Hepatocyte (in vitro differentiated cells): ENCODE results near the gene DHRS2. TPM values are rescaled to one million over a fixed set of nuclear protein-coding genes. Genes with fewer than 3 reads are reported as not detected.

Experiments
- DNase-seq: peaks from one replicate; pipeline ENCODE4 v3.0.0-alpha.2; 2016; ENCODE audit warnings: low spot score
- H2AFZ ChIP-seq: fragments of 200-600 bp; sonication (generic); 2 replicates; pipeline ENCODE4 v1.6.0; 2016; ENCODE audit warnings: antibody characterized with exemption, mild to moderate bottlenecking
- H3K27ac ChIP-seq: fragments of 200-600 bp; sonication (generic); 2 replicates; pipeline ENCODE4 v1.5.1; 2016; ENCODE audit warnings: mild to moderate bottlenecking
- H3K27me3 ChIP-seq: fragments of 200-600 bp; sonication (generic); 2 replicates; pipeline ENCODE4 v1.6.1; 2016
- H3K36me3 ChIP-seq: fragments of 200-600 bp; sonication (generic); replicated peaks from 2 replicates; pipeline ENCODE4 v1.5.1; 2016; ENCODE audit warnings: low read depth; ENCODE audit not compliant: insufficient read depth
- H3K4me1 ChIP-seq: fragments of 200-600 bp; sonication (generic); 2 replicates; pipeline ENCODE4 v1.5.1; 2016; ENCODE audit warnings: mild to moderate bottlenecking, moderate library complexity; ENCODE audit not compliant: insufficient read depth
- H3K4me2 ChIP-seq: fragments of 200-600 bp; sonication (generic); 2 replicates; pipeline ENCODE4 v1.6.0; 2016
- H3K4me3 ChIP-seq: fragments of 200-600 bp; sonication (generic); 2 replicates; pipeline ENCODE4 v1.5.1; 2016; ENCODE audit warnings: mild to moderate bottlenecking
- H3K79me2 ChIP-seq: fragments of 200-600 bp; sonication (generic); 2 replicates; pipeline ENCODE4 v1.6.0; 2017; ENCODE audit warnings: mild to moderate bottlenecking
- H3K9me2 ChIP-seq: fragments of 200-600 bp; sonication (generic); replicated peaks from 2 replicates; pipeline ENCODE4 v1.6.0; 2017; ENCODE audit warnings: mild to moderate bottlenecking; ENCODE audit not compliant: insufficient read depth
- H3K9me3 ChIP-seq: fragments of 200-600 bp; sonication (generic); 2 replicates; pipeline ENCODE4 v1.5.1; 2016; ENCODE audit warnings: low read depth, mild to moderate bottlenecking
- H4K20me1 ChIP-seq: fragments of 200-600 bp; sonication (generic); 2 replicates; pipeline ENCODE4 v1.6.0; 2016; ENCODE audit warnings: mild to moderate bottlenecking; ENCODE audit not compliant: insufficient read depth, poor library complexity, severe bottlenecking
- EZH2 ChIP-seq: fragments of 200-600 bp; sonication (generic); IDR thresholded peaks from 2 replicates; pipeline ENCODE4 v1.6.1; 2016; ENCODE audit warnings: antibody characterized with exemption, mild to moderate bottlenecking, borderline replicate concordance
- EZH2phosphoT487 ChIP-seq: fragments of 200-600 bp; sonication (generic); IDR thresholded peaks from one replicate; pipeline ENCODE4 v1.6.1; 2018; ENCODE audit warnings: antibody characterized with exemption, mild to moderate bottlenecking, low read depth, moderate library complexity; ENCODE audit not compliant: unreplicated experiment, severe bottlenecking
- WGBS: methylation state at CpG from one replicate; pipeline ENCODE4 v1.1.6; 2016; ENCODE audit warnings: low lambda C conversion rate; ENCODE audit errors: missing lambda C conversion rate; 5-methylcytosine and 5-hydroxymethylcytosine counted together
- polyA plus RNA-seq: library from polyadenylated mRNA; unstranded; fragments of >200 nt; fragmentation: Nextera tagmentation; extraction: Ambion mirVana; gene quantifications from 2 replicates; pipeline ENCODE4 v1.2.1, GENCODE V29; 2016
- total RNA-seq: library from RNA; depleted of rRNA; stranded (reverse); fragments of >200 nt; gene quantifications from 2 replicates; pipeline ENCODE4 v1.2.3, GENCODE V29; 2014
- TF ChIP-seq, protein P1 (sequence below): fragments of 200-600 bp; sonication (generic); IDR thresholded peaks from 2 replicates; pipeline ENCODE4 v1.5.1; 2016; ENCODE audit warnings: antibody characterized with exemption, mild to moderate bottlenecking; ENCODE audit not compliant: poor library complexity

The DHRS2 gene
- total and polyA plus RNA-seq, 2 experiments from 2014 or later = 10.4 to 14.2 TPM

DNA sequence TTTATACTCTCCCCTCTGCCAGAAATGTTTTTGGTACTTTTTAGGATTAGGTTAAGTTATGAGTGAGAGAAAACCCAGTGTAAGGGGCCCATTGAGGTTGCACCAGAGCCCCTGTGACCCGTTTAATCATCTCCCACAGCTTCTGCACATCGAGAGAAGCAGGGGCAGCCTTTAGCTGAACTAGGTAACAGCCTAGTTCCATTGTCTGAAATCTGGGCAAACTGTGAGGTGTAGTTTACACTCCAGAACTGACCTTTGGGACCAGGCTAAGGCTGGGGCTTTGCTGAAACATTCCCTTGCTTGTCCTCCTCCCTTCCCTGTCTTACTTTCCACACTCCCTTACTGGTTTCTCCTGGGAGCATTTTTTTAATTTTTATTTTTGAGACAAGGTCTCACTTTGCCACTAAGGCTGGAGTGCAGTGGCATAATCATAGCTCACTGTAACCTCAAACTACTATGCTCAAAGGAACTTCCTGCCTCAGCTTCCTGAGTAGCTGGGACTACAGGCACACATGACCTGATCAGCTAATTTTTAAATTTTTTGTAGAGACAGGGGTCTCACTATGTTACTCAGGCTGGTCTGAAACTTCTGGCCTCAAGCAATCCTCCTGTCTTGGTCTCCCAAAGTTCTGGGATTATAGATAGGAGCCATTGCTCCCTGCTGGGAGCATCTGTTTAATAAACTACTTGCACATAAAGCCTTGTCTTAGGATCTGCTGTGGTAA lies 25.9 kb upstream of the DHRS2 start:
- no peaks in the 10 kb centered on the region for H4K20me1 ChIP-seq
- no peaks in the 10 kb centered on the region for H3K27me3 ChIP-seq
- H3K36me3 ChIP-seq = no peaks in the 10 kb centered on the region
- peaks cover 41% of the 10 kb centered on the region for H3K4me1 ChIP-seq
- no peak overlapping the region for H2AFZ ChIP-seq
- 23% methylated on average over 2 of the region's 2 CpGs for WGBS
- TF ChIP-seq, protein P1, sequence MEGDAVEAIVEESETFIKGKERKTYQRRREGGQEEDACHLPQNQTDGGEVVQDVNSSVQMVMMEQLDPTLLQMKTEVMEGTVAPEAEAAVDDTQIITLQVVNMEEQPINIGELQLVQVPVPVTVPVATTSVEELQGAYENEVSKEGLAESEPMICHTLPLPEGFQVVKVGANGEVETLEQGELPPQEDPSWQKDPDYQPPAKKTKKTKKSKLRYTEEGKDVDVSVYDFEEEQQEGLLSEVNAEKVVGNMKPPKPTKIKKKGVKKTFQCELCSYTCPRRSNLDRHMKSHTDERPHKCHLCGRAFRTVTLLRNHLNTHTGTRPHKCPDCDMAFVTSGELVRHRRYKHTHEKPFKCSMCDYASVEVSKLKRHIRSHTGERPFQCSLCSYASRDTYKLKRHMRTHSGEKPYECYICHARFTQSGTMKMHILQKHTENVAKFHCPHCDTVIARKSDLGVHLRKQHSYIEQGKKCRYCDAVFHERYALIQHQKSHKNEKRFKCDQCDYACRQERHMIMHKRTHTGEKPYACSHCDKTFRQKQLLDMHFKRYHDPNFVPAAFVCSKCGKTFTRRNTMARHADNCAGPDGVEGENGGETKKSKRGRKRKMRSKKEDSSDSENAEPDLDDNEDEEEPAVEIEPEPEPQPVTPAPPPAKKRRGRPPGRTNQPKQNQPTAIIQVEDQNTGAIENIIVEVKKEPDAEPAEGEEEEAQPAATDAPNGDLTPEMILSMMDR = no peak
- TF ChIP-seq EZH2phosphoT487 = no peak
- no peak for TF ChIP-seq EZH2
- H3K4me2 ChIP-seq = no peak overlapping the region
- H3K9me3 ChIP-seq = no peaks in the 10 kb centered on the region
- H3K4me3 ChIP-seq = no peak overlapping the region
- no peaks in the 10 kb centered on the region for H3K9me2 ChIP-seq
- DNase-seq = no peak
- peak overlapping the region; percentile 25 for H3K27ac ChIP-seq
- no peaks in the 10 kb centered on the region for H3K79me2 ChIP-seq

- no peak overlapping the region for H3K4me2 ChIP-seq
- no peaks in the 10 kb centered on the region for H4K20me1 ChIP-seq
- peaks cover 41% of the 10 kb centered on the region for H3K4me1 ChIP-seq
- TF ChIP-seq EZH2phosphoT487 = no peak
- TF ChIP-seq, protein P1 = no peak
- no peak for TF ChIP-seq EZH2
- no peaks in the 10 kb centered on the region for H3K79me2 ChIP-seq
- no peaks in the 10 kb centered on the region for H3K9me3 ChIP-seq
- no peak overlapping the region for H3K4me3 ChIP-seq
- no peak for DNase-seq
- peak overlapping the region; percentile 10 for H2AFZ ChIP-seq
- no peaks in the 10 kb centered on the region for H3K9me2 ChIP-seq
- H3K36me3 ChIP-seq = no peaks in the 10 kb centered on the region
- WGBS = 54% methylated on average over 4 of the region's 4 CpGs
- peak overlapping the region; percentile 62 for H3K27ac ChIP-seq
- no peaks in the 10 kb centered on the region for H3K27me3 ChIP-seq
Measured at GRCh38 chr14:23610815-23611289, 25.3 kb upstream of the DHRS2 start.

- TF ChIP-seq, protein P1 = no peak
- TF ChIP-seq EZH2 = no peak
- no peak for TF ChIP-seq EZH2phosphoT487
- no peak for DNase-seq
- WGBS = 70% methylated on average over 4 of the region's 4 CpGs
Measured at GRCh38 chr14:23612354-23612732, 23.8 kb upstream of the DHRS2 start.

More at GRCh38 chr14:23612354-23612732, 23.8 kb upstream of the DHRS2 start:
- Histone ChIP-seq H3K79me2 (no peaks in the 10 kb centered on the region), H3K9me2 (no peaks in the 10 kb centered on the region), H3K4me3 (no peak overlapping the region), H3K4me2 (no peak overlapping the region), H3K27me3 (no peaks in the 10 kb centered on the region), H3K9me3 (no peaks in the 10 kb centered on the region), H3K36me3 (no peaks in the 10 kb centered on the region), H3K4me1 (peaks cover 41% of the 10 kb centered on the region), H4K20me1 (no peaks in the 10 kb centered on the region), H2AFZ (no peak overlapping the region), H3K27ac (peak overlapping the region; percentile 62)
